ENCODE measurements around the gene TMEM63C.

The TMEM63C gene

GRCh38 chr14:77225892-77226557 lies 44.4 kb downstream of the TMEM63C start:
- no peak overlapping the region for H2AFZ ChIP-seq (ENCODE audit: low read length)
- H3K4me1 ChIP-seq (ENCODE audit: insufficient read depth, low read length, severe bottlenecking) = no peaks in the 10 kb centered on the region
- H3F3A ChIP-seq (ENCODE audit: insufficient read depth, low read length) = no peaks in the 10 kb centered on the region
- H3K36me3 ChIP-seq (ENCODE audit: insufficient read depth, low read length) = no peaks in the 10 kb centered on the region
- H3K9ac ChIP-seq (ENCODE audit: low read length) = no peak overlapping the region
- no peak overlapping the region for H3K4me3 ChIP-seq (ENCODE audit: low read depth, low read length, poor library complexity, severe bottlenecking)
- no peaks in the 10 kb centered on the region for H3K9me2 ChIP-seq (ENCODE audit: low read depth, low read length)
- H3K27me3 ChIP-seq (ENCODE audit: insufficient read depth, low read length) = no peaks in the 10 kb centered on the region
- H3K79me2 ChIP-seq (ENCODE audit: insufficient read depth, low read length) = no peaks in the 10 kb centered on the region
- H3K27ac ChIP-seq (ENCODE audit: low read depth, low read length, poor library complexity, severe bottlenecking) = no peak overlapping the region
- no peak overlapping the region for H3K4me2 ChIP-seq (ENCODE audit: low read length)
- no peaks in the 10 kb centered on the region for H4K20me1 ChIP-seq (ENCODE audit: insufficient read depth, low read length)
- no peaks in the 10 kb centered on the region for H3K9me3 ChIP-seq (ENCODE audit: low read length)
- no peak for TF ChIP-seq EZH2 (IDR thresholded peaks at IDR 0.05; ENCODE audit: borderline replicate concordance, low read length)
- TF ChIP-seq, protein P1, sequence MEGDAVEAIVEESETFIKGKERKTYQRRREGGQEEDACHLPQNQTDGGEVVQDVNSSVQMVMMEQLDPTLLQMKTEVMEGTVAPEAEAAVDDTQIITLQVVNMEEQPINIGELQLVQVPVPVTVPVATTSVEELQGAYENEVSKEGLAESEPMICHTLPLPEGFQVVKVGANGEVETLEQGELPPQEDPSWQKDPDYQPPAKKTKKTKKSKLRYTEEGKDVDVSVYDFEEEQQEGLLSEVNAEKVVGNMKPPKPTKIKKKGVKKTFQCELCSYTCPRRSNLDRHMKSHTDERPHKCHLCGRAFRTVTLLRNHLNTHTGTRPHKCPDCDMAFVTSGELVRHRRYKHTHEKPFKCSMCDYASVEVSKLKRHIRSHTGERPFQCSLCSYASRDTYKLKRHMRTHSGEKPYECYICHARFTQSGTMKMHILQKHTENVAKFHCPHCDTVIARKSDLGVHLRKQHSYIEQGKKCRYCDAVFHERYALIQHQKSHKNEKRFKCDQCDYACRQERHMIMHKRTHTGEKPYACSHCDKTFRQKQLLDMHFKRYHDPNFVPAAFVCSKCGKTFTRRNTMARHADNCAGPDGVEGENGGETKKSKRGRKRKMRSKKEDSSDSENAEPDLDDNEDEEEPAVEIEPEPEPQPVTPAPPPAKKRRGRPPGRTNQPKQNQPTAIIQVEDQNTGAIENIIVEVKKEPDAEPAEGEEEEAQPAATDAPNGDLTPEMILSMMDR (IDR thresholded peaks at IDR 0.05; ENCODE audit: low read length) = no peak

GRCh38 chr14:77228056-77228455 lies 46.5 kb downstream of the TMEM63C start:
- Histone ChIP-seq H3K9me2 (ENCODE audit: low read depth, low read length) (no peaks in the 10 kb centered on the region), H2AFZ (ENCODE audit: low read length) (no peak overlapping the region), H3K4me3 (ENCODE audit: low read depth, low read length, poor library complexity, severe bottlenecking) (no peak overlapping the region), H3K36me3 (ENCODE audit: insufficient read depth, low read length) (no peaks in the 10 kb centered on the region), H4K20me1 (ENCODE audit: insufficient read depth, low read length) (no peaks in the 10 kb centered on the region), H3K27me3 (ENCODE audit: insufficient read depth, low read length) (no peaks in the 10 kb centered on the region), H3K9ac (ENCODE audit: low read length) (no peak overlapping the region), H3F3A (ENCODE audit: insufficient read depth, low read length) (no peaks in the 10 kb centered on the region), H3K4me1 (ENCODE audit: insufficient read depth, low read length, severe bottlenecking) (no peaks in the 10 kb centered on the region), H3K27ac (ENCODE audit: low read depth, low read length, poor library complexity, severe bottlenecking) (no peak overlapping the region), H3K4me2 (ENCODE audit: low read length) (no peak overlapping the region), H3K9me3 (ENCODE audit: low read length) (no peaks in the 10 kb centered on the region), H3K79me2 (ENCODE audit: insufficient read depth, low read length) (no peaks in the 10 kb centered on the region)
- TF ChIP-seq, protein P1 (IDR thresholded peaks at IDR 0.05; ENCODE audit: low read length) = no peak
- TF ChIP-seq EZH2 (IDR thresholded peaks at IDR 0.05; ENCODE audit: borderline replicate concordance, low read length) = no peak

DNA sequence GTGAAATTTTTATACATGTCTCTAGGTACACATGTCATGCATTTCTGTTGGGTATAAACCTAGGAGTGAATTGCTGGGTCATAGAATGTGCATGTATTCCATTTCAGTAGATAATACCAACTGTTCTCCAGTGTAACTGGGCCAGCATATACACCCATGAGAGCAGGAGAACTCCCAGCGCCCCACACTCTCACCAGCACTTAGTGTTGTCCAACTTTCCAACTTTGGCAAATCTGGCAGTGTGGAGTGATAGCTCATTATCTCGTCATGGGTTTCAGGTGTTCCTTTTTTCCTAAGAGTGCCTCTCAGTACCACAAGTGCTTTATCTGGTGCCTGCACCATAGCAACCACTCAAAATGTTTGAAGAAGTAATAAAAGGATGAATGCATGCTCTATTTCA lies 49.3 kb downstream of the TMEM63C start:
- H3K9me2 ChIP-seq (ENCODE audit: low read depth, low read length) = no peaks in the 10 kb centered on the region
- no peaks in the 10 kb centered on the region for H3K27me3 ChIP-seq (ENCODE audit: insufficient read depth, low read length)

More for the DNA sequence above, 49.3 kb downstream of the TMEM63C start:
- Histone ChIP-seq H3K4me3 (ENCODE audit: low read depth, low read length, poor library complexity, severe bottlenecking) (no peak overlapping the region), H3K4me1 (ENCODE audit: insufficient read depth, low read length, severe bottlenecking) (no peaks in the 10 kb centered on the region), H3K4me2 (ENCODE audit: low read length) (no peak overlapping the region), H3K9me3 (ENCODE audit: low read length) (no peaks in the 10 kb centered on the region), H3K79me2 (ENCODE audit: insufficient read depth, low read length) (no peaks in the 10 kb centered on the region), H3K9ac (ENCODE audit: low read length) (no peak overlapping the region), H4K20me1 (ENCODE audit: insufficient read depth, low read length) (no peaks in the 10 kb centered on the region), H3F3A (ENCODE audit: insufficient read depth, low read length) (no peaks in the 10 kb centered on the region), H2AFZ (ENCODE audit: low read length) (no peak overlapping the region), H3K27ac (ENCODE audit: low read depth, low read length, poor library complexity, severe bottlenecking) (no peak overlapping the region), H3K36me3 (ENCODE audit: insufficient read depth, low read length) (no peaks in the 10 kb centered on the region)
- TF ChIP-seq, protein P1 (IDR thresholded peaks at IDR 0.05; ENCODE audit: low read length) = no peak
- TF ChIP-seq EZH2 (IDR thresholded peaks at IDR 0.05; ENCODE audit: borderline replicate concordance, low read length) = no peak

All from OCI-LY1 (cell line).